ENCODE data around the gene TMEM167A. TPM values are rescaled to one million over a fixed set of nuclear protein-coding genes. Genes with fewer than 3 reads are reported as not detected.

Gene TMEM167A
- total and polyA plus RNA-seq, 10 donors = 19.3 to 68.7 (median 51.8) TPM

DNA sequence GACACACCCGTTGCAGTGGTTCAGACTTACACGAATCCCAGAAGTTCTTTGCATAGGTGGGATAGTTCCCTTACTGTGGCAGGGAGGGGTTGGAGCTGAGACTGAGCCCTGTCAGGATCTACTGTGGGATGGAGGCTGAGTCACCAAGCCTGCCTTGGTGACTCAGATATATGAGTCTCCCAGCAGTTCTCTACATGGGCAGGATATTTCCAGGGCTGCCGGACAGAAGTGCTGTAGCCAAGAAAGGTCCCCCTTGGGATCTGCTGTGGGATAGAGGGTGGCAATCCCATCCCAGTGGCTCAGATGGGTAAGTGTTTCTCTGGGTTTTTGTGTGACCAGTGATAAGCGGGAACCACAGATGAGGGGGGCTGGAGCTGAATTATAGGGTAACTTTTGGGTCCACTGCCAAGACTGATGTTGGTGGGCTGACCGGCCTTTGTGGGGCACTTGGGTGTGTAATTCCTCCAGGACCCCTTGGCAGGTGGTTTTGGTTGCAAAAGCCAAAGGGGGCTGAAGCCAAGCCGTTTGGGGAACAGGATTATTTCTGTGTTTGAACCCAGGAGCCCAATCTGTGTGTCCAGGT lies 18.9 kb upstream of the TMEM167A start:
- peaks cover 0 to 6% (median 0%) of the 10 kb centered on the region in 6 donors for H3K36me3 ChIP-seq
- peaks cover 0 to 14% (median 0%) of the 10 kb centered on the region in 6 donors for H3K4me1 ChIP-seq
- intact Hi-C loops (cut with DNase I; ENCODE audit: low total_unique reads) = no loop called here
- no peaks in the 10 kb centered on the region for H3K27me3 ChIP-seq (replicated peaks in 1 of 7)
- no peak for TF ChIP-seq POLR2AphosphoS5 (IDR thresholded peaks at IDR 0.05)
- TF ChIP-seq, protein P1, sequence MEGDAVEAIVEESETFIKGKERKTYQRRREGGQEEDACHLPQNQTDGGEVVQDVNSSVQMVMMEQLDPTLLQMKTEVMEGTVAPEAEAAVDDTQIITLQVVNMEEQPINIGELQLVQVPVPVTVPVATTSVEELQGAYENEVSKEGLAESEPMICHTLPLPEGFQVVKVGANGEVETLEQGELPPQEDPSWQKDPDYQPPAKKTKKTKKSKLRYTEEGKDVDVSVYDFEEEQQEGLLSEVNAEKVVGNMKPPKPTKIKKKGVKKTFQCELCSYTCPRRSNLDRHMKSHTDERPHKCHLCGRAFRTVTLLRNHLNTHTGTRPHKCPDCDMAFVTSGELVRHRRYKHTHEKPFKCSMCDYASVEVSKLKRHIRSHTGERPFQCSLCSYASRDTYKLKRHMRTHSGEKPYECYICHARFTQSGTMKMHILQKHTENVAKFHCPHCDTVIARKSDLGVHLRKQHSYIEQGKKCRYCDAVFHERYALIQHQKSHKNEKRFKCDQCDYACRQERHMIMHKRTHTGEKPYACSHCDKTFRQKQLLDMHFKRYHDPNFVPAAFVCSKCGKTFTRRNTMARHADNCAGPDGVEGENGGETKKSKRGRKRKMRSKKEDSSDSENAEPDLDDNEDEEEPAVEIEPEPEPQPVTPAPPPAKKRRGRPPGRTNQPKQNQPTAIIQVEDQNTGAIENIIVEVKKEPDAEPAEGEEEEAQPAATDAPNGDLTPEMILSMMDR (IDR thresholded peaks at IDR 0.05 in 8 of 11, conservative IDR thresholded peaks at IDR 0.05 in 3 of 11) = no peak
- TF ChIP-seq POLR2A (IDR thresholded peaks at IDR 0.05) = no peak
- no peak for DNase-seq
- H3K9me3 ChIP-seq = peaks cover 0 to 39% (median 25%) of the 10 kb centered on the region in 8 donors
- 74 to 93% (median 86%) methylated on average over 5 to 6 of the region's 6 CpGs for WGBS, 5 donors
- H3K4me3 ChIP-seq = no peak overlapping the region
- no peak overlapping the region for H3K27ac ChIP-seq

DNA sequence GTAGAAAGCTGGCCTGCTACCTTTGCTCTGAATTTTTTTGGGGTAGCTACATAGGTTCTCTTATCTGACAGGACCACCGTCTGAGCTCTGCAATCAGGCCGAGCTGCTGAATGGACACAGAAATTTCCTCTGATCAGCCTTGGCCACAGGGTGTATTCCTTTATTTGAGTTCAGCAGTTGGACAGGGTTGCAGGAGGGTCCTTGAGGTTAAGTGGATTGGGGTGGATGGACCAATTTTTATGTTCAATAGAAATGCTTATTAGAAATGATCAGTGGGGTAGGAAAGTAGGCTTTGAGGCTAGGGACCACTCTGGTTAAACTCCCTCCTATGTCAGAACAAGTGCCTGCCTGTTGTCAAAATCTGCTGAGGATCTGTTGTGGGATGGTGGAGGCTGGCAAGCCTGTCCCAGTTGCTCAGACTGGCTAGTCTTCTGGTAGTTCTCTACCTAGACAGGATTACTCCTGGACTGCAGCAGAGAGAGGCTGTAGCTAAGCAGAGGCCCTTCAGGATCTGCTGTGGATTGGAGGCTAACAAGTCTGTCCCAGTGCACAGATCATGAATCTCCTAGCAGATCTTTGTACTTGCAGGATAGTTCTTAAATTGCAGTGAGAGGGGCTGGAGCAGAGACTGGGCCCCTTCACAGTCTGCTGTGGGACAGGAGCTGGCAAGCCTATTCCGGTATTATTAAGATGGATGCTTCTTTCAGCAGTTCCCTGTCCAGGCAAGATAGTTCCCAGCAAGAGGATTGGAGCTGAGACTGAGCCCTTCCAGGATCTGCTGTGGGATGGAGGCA lies 18.2 kb upstream of the TMEM167A start:
- peaks cover 0 to 42% (median 25%) of the 10 kb centered on the region in 8 donors for H3K9me3 ChIP-seq
- no peak for TF ChIP-seq POLR2AphosphoS5 (IDR thresholded peaks at IDR 0.05)
- TF ChIP-seq, protein P1 (IDR thresholded peaks at IDR 0.05 in 8 of 11, conservative IDR thresholded peaks at IDR 0.05 in 3 of 11) = no peak
- no peak for TF ChIP-seq POLR2A (IDR thresholded peaks at IDR 0.05)
- no peak overlapping the region for H3K4me3 ChIP-seq
- 79 to 94% (median 93%) methylated on average over 3 of the region's 3 CpGs for WGBS, 5 donors
- peaks cover 0 to 6% (median 0%) of the 10 kb centered on the region in 6 donors for H3K36me3 ChIP-seq
- H3K27ac ChIP-seq = no peak overlapping the region
- intact Hi-C loops (cut with DNase I; ENCODE audit: low total_unique reads) = no loop called here
- H3K4me1 ChIP-seq = peaks cover 0 to 14% (median 0%) of the 10 kb centered on the region in 6 donors
- DNase-seq = no peak
- H3K27me3 ChIP-seq (replicated peaks in 1 of 7) = no peaks in the 10 kb centered on the region

DNA sequence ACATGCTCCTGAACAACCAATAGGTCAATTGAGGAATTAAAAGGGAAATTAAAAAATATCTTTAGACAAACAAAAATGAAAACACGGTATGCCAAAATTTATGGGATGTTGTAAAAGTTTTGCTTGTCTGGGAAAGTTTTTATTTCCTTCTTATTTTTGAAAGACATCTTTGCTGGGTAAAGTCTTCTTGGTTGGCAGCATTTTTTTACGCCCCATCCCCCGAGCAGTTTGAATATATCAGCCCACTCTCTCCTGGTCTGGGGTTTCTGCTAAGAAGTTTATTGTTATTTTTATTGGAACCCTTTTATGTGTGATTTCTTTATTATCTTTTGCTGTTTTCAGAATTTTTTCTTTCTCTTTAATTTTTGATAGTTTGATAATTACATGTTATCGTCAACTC lies 16.5 kb upstream of the TMEM167A start:
- peaks cover 0 to 14% (median 0%) of the 10 kb centered on the region in 6 donors for H3K4me1 ChIP-seq
- no peaks in the 10 kb centered on the region for H3K27me3 ChIP-seq (replicated peaks in 1 of 7)
- TF ChIP-seq, protein P1 (IDR thresholded peaks at IDR 0.05 in 8 of 11, conservative IDR thresholded peaks at IDR 0.05 in 3 of 11) = no peak
- TF ChIP-seq POLR2AphosphoS5 (IDR thresholded peaks at IDR 0.05) = no peak
- TF ChIP-seq POLR2A (IDR thresholded peaks at IDR 0.05) = no peak
- DNase-seq = no peak
- peaks cover 0 to 6% (median 0%) of the 10 kb centered on the region in 6 donors for H3K36me3 ChIP-seq
- H3K9me3 ChIP-seq = peaks cover 0 to 47% (median 25%) of the 10 kb centered on the region in 8 donors
- WGBS, 5 donors = 94 to 98% (median 97%) methylated on average over 4 of the region's 4 CpGs
- H3K4me3 ChIP-seq = no peak overlapping the region
- H3K27ac ChIP-seq = no peak overlapping the region
- intact Hi-C loops (cut with DNase I; ENCODE audit: low total_unique reads) = no loop called here

DNA sequence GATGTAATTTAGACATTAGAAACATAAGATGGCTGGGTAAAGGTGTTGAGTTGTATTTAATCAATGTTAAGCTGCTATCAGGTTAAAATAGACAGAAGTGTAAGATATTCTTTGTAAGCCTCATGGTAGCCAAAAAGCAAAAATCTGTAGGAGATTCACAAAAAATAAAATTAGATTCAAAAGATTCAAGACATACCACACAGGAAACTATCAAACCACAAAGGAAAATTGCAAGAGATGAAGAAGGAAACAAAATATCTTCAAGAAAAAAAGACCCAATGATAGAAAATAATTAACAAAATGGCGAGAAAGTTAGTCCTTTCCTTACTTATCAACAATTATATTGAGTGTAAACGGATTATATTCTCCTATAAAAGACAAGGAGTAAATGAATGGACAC lies 15.4 kb upstream of the TMEM167A start:
- intact Hi-C loops (cut with DNase I; ENCODE audit: low total_unique reads) = no loop called here
- 67 to 81% (median 77%) methylated on average over 2 of the region's 2 CpGs for WGBS, 5 donors
- H3K4me3 ChIP-seq = no peak overlapping the region
- H3K27ac ChIP-seq = no peak overlapping the region
- H3K36me3 ChIP-seq = peaks cover 0 to 6% (median 0%) of the 10 kb centered on the region in 6 donors
- H3K9me3 ChIP-seq = peaks cover 0 to 47% (median 25%) of the 10 kb centered on the region in 8 donors
- no peak for DNase-seq
- peaks cover 0 to 14% (median 0%) of the 10 kb centered on the region in 6 donors for H3K4me1 ChIP-seq
- H3K27me3 ChIP-seq (replicated peaks in 1 of 7) = no peaks in the 10 kb centered on the region
- TF ChIP-seq POLR2AphosphoS5 (IDR thresholded peaks at IDR 0.05) = no peak

All from spleen (tissue), 11 donors.